PC-9 (cell line): ENCODE results near the gene HBG2. TPM values are rescaled to one million over a fixed set of nuclear protein-coding genes. Genes with fewer than 3 reads are reported as not detected.

Source experiments
- BruUV-seq: library from RNA; stranded (reverse); fragments of 400-500 nt; replicated peaks from 2 replicates; lab custom pipeline; 2021; lab: Mats Ljungman, UMichigan
- CTCF ChIA-PET: fragments of 300-600 bp; sonication (Branson Sonifier 250); formaldehyde crosslinking; loops from one replicate; lab custom pipeline; 2022; ENCODE audit warnings: antibody characterized with exemption; lab: Charles Lee
- POLR2A ChIA-PET: fragments of 300-600 bp; sonication (Branson Sonifier 250); formaldehyde crosslinking; loops from one replicate; lab custom pipeline; 2022; ENCODE audit warnings: antibody characterized with exemption; ENCODE audit not compliant: unreplicated experiment; lab: Charles Lee
- DNase-seq, 2 experiments: peaks; one replicate each; pipeline versions ENCODE4 v3.0.0 to v3.0.0-alpha.2; 2015 to 2022; ENCODE audit warnings: mixed read lengths in 1 of 2
- H2AFZ ChIP-seq: fragments of 200-600 bp; sonication (generic); 2 replicates; pipeline ENCODE4 v1.8.1; 2017; ENCODE audit warnings: antibody characterized with exemption
- H3F3A ChIP-seq: fragments of 200-600 bp; sonication (generic); 2 replicates; pipeline ENCODE4 v1.8.1; 2017; ENCODE audit warnings: antibody characterized with exemption, mild to moderate bottlenecking, low read depth; ENCODE audit not compliant: insufficient read depth
- H3K27ac ChIP-seq: fragments of 200-600 bp; sonication (generic); 2 replicates; pipeline ENCODE4 v1.6.1; 2016; ENCODE audit warnings: mixed run types
- H3K27me3 ChIP-seq: fragments of 200-600 bp; sonication (generic); 2 replicates; pipeline ENCODE4 v1.6.1; 2016; ENCODE audit warnings: low read depth, mixed run types; ENCODE audit not compliant: insufficient read depth
- H3K36me3 ChIP-seq: fragments of 200-600 bp; sonication (generic); 2 replicates; pipeline ENCODE4 v1.6.1; 2016; ENCODE audit warnings: low read depth, mixed run types
- H3K4me1 ChIP-seq: fragments of 200-600 bp; sonication (generic); replicated peaks from 2 replicates; pipeline ENCODE4 v1.6.1; 2016; ENCODE audit warnings: mixed run types; ENCODE audit not compliant: insufficient read depth
- H3K4me2 ChIP-seq: fragments of 200-600 bp; sonication (generic); 2 replicates; pipeline ENCODE4 v1.6.1; 2017; ENCODE audit warnings: mixed run types
- H3K4me3 ChIP-seq: fragments of 200-600 bp; sonication (generic); 2 replicates; pipeline ENCODE4 v1.6.1; 2016; ENCODE audit warnings: mixed run types
- H3K79me2 ChIP-seq: fragments of 200-600 bp; sonication (generic); 2 replicates; pipeline ENCODE4 v1.6.1; 2017; ENCODE audit warnings: low read depth, mixed run types
- H3K9me2 ChIP-seq: fragments of 200-600 bp; sonication (generic); 2 replicates; pipeline ENCODE4 v1.8.1; 2017; ENCODE audit warnings: mild to moderate bottlenecking; ENCODE audit not compliant: insufficient read depth
- H3K9me3 ChIP-seq: fragments of 200-600 bp; sonication (generic); 2 replicates; pipeline ENCODE4 v1.8.1; 2016; ENCODE audit warnings: low read depth; ENCODE audit not compliant: insufficient read depth
- H4K20me1 ChIP-seq: fragments of 200-600 bp; sonication (generic); 2 replicates; pipeline ENCODE4 v1.8.1; 2017; ENCODE audit not compliant: insufficient read depth
- EZH2 ChIP-seq: fragments of 200-600 bp; sonication (generic); IDR thresholded peaks from 2 replicates; pipeline ENCODE4 v1.8.0; 2017; ENCODE audit warnings: antibody characterized with exemption, low read depth
- intact Hi-C: fragments of 100-400 bp; cut with micrococcal nuclease; formaldehyde crosslinking; loops from one replicate; pipeline ENCODE4 v1.10.0; 2022; ENCODE audit not compliant: unreplicated experiment
- total RNA-seq: library from RNA; stranded (reverse); gene quantifications from 2 replicates; pipeline ENCODE4 v1.2.3, GENCODE V29; 2021
- TF ChIP-seq, protein P1 (sequence below): fragments of 200-600 bp; sonication (generic); conservative IDR thresholded peaks from 2 replicates; pipeline ENCODE4 v1.6.1; 2017; ENCODE audit warnings: mixed run types, antibody characterized with exemption, mild to moderate bottlenecking, moderate library complexity

The HBG2 gene
- total RNA-seq, 1 experiment from 2014 or later, result not detected

DNA sequence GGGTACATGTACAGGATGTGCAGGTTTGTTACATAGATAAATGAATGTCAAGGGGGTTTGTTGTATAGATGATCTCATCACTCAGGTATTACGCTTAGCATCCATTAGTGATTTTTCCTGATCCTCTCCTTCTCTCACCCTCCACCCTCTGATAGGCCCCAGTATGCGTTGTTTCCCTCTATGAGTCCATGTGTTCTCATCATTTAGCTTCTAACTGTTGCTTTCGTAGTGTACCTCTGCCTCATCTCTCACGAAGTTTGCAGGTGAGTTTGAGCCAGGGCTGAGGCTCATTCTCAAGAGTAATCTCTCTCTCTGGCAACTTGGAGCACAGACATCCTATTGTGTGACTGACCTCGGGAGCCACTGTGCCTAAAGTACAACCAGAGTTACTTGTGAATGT lies 19.8 kb upstream of the HBG2 start:
- H3F3A ChIP-seq, result no peaks in the 10 kb centered on the region
- no peak overlapping the region for H3K4me2 ChIP-seq
- no peak overlapping the region for H3K27ac ChIP-seq
- H2AFZ ChIP-seq, result no peak overlapping the region; the same call in 1 of the 2 replicates
- CTCF ChIA-PET, result no interaction called here
- H4K20me1 ChIP-seq, result no peaks in the 10 kb centered on the region
- intact Hi-C loops, result no loop called here
- H3K79me2 ChIP-seq, result no peaks in the 10 kb centered on the region
- H3K9me2 ChIP-seq, result no peaks in the 10 kb centered on the region
- TF ChIP-seq EZH2, result no peak
- TF ChIP-seq, protein P1, sequence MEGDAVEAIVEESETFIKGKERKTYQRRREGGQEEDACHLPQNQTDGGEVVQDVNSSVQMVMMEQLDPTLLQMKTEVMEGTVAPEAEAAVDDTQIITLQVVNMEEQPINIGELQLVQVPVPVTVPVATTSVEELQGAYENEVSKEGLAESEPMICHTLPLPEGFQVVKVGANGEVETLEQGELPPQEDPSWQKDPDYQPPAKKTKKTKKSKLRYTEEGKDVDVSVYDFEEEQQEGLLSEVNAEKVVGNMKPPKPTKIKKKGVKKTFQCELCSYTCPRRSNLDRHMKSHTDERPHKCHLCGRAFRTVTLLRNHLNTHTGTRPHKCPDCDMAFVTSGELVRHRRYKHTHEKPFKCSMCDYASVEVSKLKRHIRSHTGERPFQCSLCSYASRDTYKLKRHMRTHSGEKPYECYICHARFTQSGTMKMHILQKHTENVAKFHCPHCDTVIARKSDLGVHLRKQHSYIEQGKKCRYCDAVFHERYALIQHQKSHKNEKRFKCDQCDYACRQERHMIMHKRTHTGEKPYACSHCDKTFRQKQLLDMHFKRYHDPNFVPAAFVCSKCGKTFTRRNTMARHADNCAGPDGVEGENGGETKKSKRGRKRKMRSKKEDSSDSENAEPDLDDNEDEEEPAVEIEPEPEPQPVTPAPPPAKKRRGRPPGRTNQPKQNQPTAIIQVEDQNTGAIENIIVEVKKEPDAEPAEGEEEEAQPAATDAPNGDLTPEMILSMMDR, result no peak
- POLR2A ChIA-PET, result no interaction called here
- no peaks in the 10 kb centered on the region for H3K9me3 ChIP-seq
- no peaks in the 10 kb centered on the region for H3K4me1 ChIP-seq
- no TSS peak for BruUV-seq
- H3K4me3 ChIP-seq, result no peak overlapping the region
- H3K27me3 ChIP-seq, result no peaks in the 10 kb centered on the region
- DNase-seq, result no peak
- H3K36me3 ChIP-seq, result no peaks in the 10 kb centered on the region

DNA sequence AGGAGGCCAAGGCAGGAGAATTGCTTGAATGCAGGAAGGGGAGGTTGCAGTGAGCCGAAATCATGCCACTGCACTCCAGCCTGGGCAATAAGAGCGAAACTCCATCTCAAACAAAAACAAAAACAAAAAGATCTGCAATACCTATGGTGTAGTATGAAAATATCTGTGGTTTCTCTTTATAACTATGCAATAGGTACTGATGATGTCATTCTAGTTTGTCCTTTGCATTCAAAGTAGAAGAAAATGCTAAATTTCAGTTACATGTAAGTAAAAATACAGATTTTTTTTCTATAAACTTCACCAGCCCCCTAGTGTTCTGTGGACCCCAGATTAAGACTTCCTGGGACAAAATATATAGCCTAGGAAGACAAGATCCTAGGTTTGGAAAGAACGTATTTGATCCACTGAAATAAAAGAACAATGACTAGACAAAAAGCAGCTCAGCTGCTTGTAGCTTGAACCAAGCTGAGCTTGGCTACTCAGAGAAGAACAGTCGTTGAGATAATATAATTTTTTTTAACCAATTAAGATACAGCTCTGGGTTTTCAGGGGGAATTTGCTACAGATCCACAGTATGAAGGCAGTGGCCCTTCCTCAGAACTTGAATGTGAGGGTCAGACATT lies 17.9 kb upstream of the HBG2 start:
- Histone ChIP-seq H2AFZ (no peak overlapping the region), H3F3A (no peaks in the 10 kb centered on the region), H3K79me2 (no peaks in the 10 kb centered on the region), H3K4me1 (no peaks in the 10 kb centered on the region), H3K9me3 (no peaks in the 10 kb centered on the region), H3K27me3 (no peaks in the 10 kb centered on the region), H3K4me3 (no peak overlapping the region), H3K4me2 (no peak overlapping the region), H3K36me3 (no peaks in the 10 kb centered on the region), H3K9me2 (no peaks in the 10 kb centered on the region), H3K27ac (no peak overlapping the region), H4K20me1 (no peaks in the 10 kb centered on the region)
- intact Hi-C loops, result no loop called here
- DNase-seq, result no peak
- TF ChIP-seq EZH2, result no peak
- TF ChIP-seq, protein P1, result no peak
- no TSS peak for BruUV-seq
- CTCF ChIA-PET, result no interaction called here
- POLR2A ChIA-PET, result no interaction called here

DNA sequence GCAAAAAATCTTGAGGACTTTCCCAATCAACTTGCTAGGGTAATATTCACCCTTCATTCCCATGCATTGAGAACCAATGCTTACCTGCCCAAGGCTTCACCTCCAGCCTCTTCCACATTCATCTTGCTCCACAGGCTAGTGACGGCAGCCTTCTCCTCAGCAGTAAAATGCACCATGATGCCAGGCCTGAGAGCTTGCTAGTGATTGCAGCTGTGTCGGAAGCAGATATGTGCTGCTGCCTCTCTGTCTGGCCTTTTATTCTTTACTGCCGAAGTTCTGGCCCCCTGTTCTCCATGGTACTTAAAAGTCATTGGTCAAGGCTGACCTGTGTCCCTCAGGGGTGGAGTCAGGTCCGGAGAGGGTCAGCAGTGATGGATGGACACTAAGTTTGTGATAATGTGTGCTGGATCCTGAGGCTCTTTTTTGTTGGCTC lies 15.2 kb upstream of the HBG2 start, which contains the start of gene HBE1:
Gene HBE1, minus strand, starts transcription at position 231 of the 433 bp plus-strand sequence. Its CDS starts 55 bp downstream, at position 176.
- Histone ChIP-seq H3K79me2 (no peaks in the 10 kb centered on the region), H2AFZ (no peak within 1 kb of the TSS), H3K4me1 (no peaks in the 10 kb centered on the region), H3K9me3 (no peaks in the 10 kb centered on the region), H3K4me3 (no peak within 1 kb of the TSS), H3K27me3 (no peaks in the 10 kb centered on the region), H4K20me1 (no peaks in the 10 kb centered on the region), H3K27ac (no peak within 1 kb of the TSS), H3K4me2 (no peak within 1 kb of the TSS), H3K36me3 (no peaks in the 10 kb centered on the region), H3K9me2 (no peaks in the 10 kb centered on the region), H3F3A (no peaks in the 10 kb centered on the region)
- CTCF ChIA-PET, result no interaction called here
- intact Hi-C loops, result no loop called here
- no TSS peak for BruUV-seq
- no peak for DNase-seq
- TF ChIP-seq EZH2, result no peak
- TF ChIP-seq, protein P1, result no peak
- POLR2A ChIA-PET, result no interaction called here
